HG02840 (cell line): Measurements from ENCODE around the gene ST3GAL4.
A peak's percentile ranks its signal among the peaks of the same experiment; 100 is the strongest.
"Not testable (repeated sequence)": the region's sequence is repeated elsewhere in the genome, so short reads cannot be mapped to it uniquely, and the experiment has no call there.

ENCODE experiments used
- ATAC-seq: cut with Tn5 transposase; IDR thresholded peaks from one replicate; pipeline ENCODE4 v1.9.1; 2021; ENCODE audit warnings: mild to moderate bottlenecking, moderate library complexity, moderate number of reproducible peaks; ENCODE audit not compliant: unreplicated experiment, low FRiP score

ST3GAL4 gene

GRCh38 chr11:126345283-126345682 is 10.2 kb upstream of the ST3GAL4 start:
- ATAC-seq = no peak

- ATAC-seq = no peak
Measured at GRCh38 chr11:126345759-126346585, 9.5 kb upstream of the ST3GAL4 start.

DNA sequence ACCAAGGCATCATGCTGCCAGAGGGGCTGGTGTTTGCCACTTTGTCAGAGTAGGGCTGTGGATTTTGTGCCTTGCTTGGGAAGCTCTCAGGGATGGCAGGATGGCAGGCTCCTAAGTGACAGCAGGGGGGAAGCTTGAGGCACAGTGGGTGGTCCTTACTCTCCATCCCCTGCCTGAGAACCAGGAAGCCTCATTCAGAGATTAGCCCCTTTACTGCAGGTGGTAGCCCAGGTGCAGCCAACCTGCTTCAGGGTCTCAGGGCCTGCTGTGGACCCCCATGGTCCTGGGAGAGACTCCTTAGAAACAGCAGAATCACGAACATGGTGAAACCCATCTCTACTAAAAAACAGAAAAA is 8.9 kb upstream of the ST3GAL4 start:
- no peak for ATAC-seq

DNA sequence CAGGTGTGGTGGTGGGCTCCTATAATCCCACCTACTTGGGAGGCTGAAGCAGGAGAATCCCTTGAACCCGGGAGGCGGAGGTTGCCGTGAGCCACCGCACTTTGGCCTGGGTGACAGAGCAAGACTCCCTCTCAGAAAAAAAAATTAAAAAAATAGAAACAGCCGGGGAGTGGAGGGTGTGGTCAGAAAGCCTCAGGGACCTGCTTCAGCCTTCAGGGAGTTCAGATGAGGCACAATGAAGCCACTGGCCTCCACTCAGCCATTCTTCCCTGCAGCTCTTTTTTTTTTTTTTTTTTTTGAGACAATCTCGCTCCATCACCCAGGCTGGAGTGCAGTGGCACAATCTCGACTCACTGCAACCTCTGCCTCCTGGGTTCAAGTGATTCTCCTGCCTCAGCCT is 8.5 kb upstream of the ST3GAL4 start:
- not testable (repeated sequence) for ATAC-seq

GRCh38 chr11:126347751-126348668 is 7.5 kb upstream of the ST3GAL4 start:
- no peak for ATAC-seq

- ATAC-seq = no peak
Measured at GRCh38 chr11:126348806-126349582, 6.5 kb upstream of the ST3GAL4 start.

DNA sequence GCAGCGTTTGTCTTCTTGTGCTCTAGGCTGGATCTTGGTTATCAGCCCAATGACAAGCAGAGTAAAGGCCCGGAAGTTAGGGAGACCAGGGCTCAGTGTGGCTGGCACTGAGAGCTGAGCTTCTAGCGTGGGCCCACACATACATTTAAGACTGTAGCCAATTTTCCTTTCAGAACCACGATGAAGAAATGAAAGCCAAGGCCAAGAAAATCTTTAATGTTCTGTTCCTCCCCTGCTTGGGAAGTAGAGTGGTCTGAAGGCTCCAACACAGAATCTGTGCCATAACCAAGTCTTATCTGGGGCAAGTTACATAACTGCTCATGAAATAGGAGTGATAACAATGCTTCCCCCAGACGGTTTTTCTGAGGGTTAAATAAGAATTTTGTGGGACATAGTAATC is 4.7 kb upstream of the ST3GAL4 start:
- ATAC-seq = no peak

- ATAC-seq = no peak
Measured at GRCh38 chr11:126352163-126352562, 3.3 kb upstream of the ST3GAL4 start.

GRCh38 chr11:126352934-126353801 is 2.3 kb upstream of the ST3GAL4 start:
- no peak for ATAC-seq

DNA sequence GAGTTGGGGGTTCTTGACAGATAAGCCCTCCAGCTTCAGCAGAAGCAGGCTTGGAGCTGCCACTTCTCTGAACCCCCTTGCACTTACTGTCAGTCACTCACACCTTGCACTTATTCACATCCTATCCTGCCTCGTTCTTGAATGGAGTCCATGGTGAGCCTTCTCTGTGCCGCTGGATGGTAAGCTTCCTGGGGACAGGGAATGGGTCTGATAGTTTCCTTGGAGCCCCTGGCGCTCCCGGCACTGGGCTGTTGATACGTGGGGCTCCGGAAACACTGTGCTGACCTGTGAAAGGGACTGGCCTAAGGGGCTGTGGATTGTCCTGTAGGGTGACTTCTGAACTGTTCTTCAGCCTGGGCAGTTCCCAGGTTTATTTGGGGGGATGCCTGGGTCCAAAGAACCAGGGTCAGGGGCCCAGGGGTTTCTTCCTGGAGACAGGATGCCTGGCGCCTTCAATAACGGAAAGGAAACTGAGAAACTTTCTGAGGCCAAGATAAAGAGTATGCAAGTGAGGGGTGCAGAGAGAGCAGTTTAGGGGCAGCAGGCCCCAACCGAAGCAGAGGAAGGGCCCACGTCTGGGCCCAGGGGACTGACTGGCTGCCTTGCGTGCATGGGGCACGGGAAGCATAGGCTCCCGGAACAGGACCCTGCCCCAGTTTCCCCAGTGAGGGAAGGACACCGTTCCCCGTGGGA is 709 bp upstream of the ST3GAL4 start:
- peak; percentile 18 for ATAC-seq

DNA sequence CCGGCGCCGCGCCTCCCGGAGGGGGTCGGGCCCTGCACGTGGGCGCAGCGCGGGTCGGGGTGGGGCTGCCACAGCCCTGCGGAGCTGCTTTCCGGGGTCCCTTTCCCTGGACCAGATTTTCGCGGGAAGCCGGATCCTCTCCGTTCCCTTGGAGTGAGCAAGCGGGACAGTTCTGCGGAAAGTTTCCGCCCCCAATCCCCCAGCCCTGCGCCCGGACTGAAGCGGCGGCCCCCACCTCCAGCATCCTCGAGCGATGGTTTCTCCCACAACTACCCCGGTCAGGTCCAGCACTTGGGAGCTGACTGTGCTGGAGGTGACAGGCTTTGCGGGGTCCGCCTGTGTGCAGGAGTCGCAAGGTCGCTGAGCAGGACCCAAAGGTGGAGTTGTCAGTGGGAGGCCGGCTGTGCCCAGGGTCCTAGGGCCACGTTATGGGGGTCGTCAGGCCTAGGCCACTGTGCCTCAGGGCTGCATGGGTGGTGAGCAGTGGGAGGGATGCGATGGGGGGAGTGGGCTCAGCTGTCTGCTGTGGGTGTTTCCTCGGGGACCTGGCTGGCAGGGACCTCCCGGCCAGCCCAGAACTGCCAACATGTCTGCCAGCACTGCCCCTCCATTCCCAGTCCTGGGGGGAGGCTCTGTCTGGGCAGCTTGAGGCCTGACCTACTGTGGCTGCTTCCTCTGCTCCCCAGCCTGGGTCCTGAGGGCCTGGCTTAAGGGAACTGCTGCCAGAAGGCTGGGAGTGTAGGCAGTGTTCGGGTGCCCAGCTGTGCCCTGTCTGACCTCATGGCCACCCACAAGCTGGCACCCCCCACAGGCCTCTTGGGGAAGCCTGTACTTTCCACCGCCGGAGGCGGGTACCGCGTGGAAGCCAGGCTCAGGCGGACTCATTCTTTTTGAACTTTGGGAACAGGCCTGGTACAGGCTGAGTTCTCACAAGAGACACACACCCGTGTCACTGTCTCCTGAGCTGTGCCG is 726 bp downstream of the ST3GAL4 start:
- peak; percentile 14 for ATAC-seq

DNA sequence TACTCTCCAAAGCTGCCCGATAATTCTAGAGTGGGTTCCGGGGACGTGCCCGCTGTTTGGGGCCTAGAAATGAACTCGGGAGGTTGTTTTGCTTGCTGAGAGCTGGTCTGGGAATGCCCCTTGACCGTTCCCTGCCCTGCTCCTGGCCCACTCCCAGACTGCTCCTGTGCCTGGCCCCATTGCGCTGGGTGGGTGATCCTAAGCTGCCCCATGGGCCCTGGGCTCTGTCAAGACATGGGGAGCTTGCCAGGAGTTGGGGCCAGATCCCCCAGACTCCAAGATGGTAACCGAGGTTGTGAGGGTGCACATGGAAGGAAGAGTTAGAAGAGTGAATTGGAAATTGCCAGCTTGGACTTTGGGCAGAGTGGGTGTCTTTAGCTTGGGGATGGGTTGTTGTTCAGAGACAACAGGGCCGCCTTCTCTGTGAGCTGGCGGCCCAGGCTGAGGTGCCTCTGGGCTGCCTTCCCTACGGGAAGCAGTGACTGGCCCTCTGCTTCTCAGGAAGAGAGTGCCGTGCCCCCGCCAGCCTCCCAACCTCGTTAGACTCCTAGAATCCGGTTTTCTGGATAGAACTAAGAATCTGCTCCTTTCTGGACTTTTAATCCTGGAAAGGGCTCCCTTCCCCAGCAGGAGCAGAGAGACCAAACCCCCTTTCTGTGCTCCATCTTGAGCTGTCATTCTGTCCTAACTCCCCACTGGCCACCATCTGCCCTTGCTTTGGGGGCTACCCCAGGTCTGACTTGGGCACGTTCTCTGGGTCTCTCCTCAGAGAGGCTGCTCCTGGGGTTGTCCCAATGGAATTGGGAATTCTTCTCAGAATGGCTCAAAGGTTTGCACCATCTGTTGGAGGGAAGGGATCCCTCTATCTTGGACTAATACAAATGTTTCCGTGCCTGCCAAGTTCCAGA is 1.8 kb downstream of the ST3GAL4 start:
- no peak for ATAC-seq

DNA sequence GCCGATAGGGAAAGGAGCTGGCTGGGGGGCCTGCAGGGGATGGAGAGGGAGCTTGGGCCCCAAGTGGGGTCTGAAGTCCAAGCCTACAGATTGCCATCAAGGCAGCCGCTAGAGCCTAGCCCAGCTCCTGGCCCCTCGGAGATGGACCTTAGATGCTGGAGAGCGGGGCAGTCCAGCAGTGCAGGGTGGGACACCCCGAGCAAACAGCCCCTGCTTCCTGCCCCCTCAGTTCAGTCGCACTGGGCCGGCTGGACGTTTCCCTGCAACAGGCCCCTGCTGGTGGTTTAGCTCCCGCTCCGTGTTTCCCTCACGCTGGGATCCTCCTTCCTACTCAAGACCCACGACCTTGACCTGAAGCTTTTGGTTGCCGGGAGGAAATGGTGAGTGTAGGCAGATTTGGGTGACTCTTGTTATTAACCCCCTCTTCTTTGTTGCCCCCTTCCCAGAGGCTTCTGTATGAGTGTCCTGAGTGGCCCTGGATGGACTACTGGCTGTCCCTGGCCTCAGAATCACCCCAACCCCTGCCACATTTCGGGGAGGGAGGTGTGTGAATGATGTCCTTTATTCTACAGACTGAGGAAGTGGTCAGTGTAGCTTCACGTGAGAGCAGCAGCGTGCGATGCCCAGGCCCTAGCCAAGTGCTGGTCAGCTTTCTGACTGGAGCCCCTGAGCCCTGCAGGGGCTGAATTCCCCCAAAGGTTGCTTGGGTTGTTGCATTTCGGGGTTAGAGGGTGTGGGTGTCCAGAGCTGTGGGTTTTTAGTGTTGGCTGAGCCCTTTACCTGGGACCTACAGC is 2.7 kb downstream of the ST3GAL4 start:
- ATAC-seq = no peak

DNA sequence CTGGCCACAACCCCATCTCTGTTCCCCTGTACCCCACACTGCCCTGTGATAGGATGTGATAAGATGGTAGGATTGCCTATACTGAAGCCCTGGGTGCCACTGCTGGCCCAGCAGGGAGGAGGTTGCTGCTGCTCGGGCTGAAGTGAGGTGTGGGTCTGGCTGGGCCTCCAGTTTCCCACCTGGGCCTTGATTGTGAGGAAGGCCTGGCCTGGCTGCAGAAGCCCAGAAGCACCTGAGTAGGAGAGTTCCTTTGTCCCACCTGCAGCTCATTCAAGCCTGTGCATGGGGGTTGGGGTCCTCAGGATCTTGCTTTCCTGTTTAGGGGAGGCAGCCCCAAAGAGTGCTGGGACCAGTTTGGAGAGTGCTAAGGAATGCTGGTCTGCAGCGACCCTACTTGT is 3.3 kb downstream of the ST3GAL4 start:
- ATAC-seq = no peak

GRCh38 chr11:126359431-126360048 is 4.1 kb downstream of the ST3GAL4 start:
- ATAC-seq = no peak

DNA sequence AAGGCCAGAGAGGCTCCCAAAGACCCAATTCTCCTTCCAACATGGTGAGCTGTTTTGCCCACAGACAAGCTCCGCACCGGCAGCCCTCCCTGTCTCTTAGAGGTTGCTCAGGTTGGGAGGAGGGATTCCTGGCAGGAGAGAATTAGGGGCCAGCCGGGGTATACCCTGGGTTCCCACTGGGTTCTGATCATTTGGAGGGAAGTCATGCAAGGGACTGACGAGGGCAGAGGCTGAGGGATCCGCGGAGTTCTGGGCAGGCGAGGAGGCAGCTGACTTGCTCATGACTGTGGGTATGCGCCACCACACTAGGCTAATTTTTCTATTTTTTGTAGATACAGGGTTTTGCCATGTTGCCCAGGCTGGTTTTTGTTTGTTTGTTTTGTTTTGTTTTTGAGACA is 4.6 kb downstream of the ST3GAL4 start:
- ATAC-seq = no peak
